Glutamatergic neuron (in vitro differentiated cells): ENCODE results near the gene WDR88. TPM values are rescaled to one million over a fixed set of nuclear protein-coding genes. Genes with fewer than 3 reads are reported as not detected.
A peak's percentile ranks its signal among the peaks of the same experiment; 100 is the strongest.

Experiments used
- DNase-seq: peaks from one replicate; pipeline ENCODE4 v3.0.0; 2022
- H3K27ac Mint-ChIP-seq: one replicate; pipeline ENCODE4 v1.8.0; 2020; ENCODE audit warnings: mild to moderate bottlenecking, mixed read lengths, inconsistent platforms; ENCODE audit not compliant: unreplicated experiment
- H3K27me3 Mint-ChIP-seq: one replicate; pipeline ENCODE4 v1.8.0; 2020; ENCODE audit warnings: mild to moderate bottlenecking, moderate library complexity, mixed read lengths, inconsistent platforms; ENCODE audit not compliant: unreplicated experiment
- H3K36me3 Mint-ChIP-seq: one replicate; pipeline ENCODE4 v1.8.0; 2020; ENCODE audit warnings: mild to moderate bottlenecking, mixed read lengths, inconsistent platforms; ENCODE audit not compliant: unreplicated experiment
- H3K4me1 Mint-ChIP-seq: one replicate; pipeline ENCODE4 v1.8.0; 2020; ENCODE audit warnings: mild to moderate bottlenecking, low read depth, mixed read lengths, inconsistent platforms; ENCODE audit not compliant: unreplicated experiment
- H3K4me3 Mint-ChIP-seq: one replicate; pipeline ENCODE4 v1.8.0; 2020; ENCODE audit warnings: mild to moderate bottlenecking, mixed read lengths, inconsistent platforms; ENCODE audit not compliant: unreplicated experiment
- H3K9me3 Mint-ChIP-seq: one replicate; pipeline ENCODE4 v1.8.0; 2020; ENCODE audit warnings: mild to moderate bottlenecking, moderate library complexity, mixed read lengths, inconsistent platforms; ENCODE audit not compliant: unreplicated experiment
- CTCF ChIP-seq: fragments of 200-600 bp; sonication (generic); IDR thresholded peaks from one replicate; pipeline ENCODE4 v1.5.0; 2021; ENCODE audit not compliant: partially characterized antibody, unreplicated experiment
- long read RNA-seq: library from polyadenylated mRNA; unstranded; transcript quantifications from one replicate; pipeline ENCODE4 v2.0.0, GENCODE V29; 2020; ENCODE audit not compliant: unreplicated experiment
- total RNA-seq: library from RNA; stranded (reverse); fragmentation: NEBNext Ultra II Directional; extraction: Animal tissue kit (Norgen Biotek cat#: 25700); gene quantifications from one replicate; pipeline ENCODE4 v1.2.1, GENCODE V29; 2021; ENCODE audit not compliant: unreplicated experiment

WDR88 gene
- not detected for total RNA-seq
- long read RNA-seq, partial matches to known transcripts = 1 of 1 reads
- long read RNA-seq, other reads (novel, unspliced or antisense) = 0 of 1 reads

- H3K9me3 Mint-ChIP-seq = no peaks in the 10 kb centered on the region
- DNase-seq = no peak
These were observed at the start of gene WDR88 for GRCh38 chr19:33132021-33132420. WDR88 (plus strand) TSS chr19:33132114; CDS start chr19:33132170, 56 bp downstream.

GRCh38 chr19:33085570-33086128 is 46.3 kb upstream of the WDR88 start:
- Mint-ChIP-seq H3K36me3 (no peaks in the 10 kb centered on the region), H3K27me3 (no peaks in the 10 kb centered on the region), H3K9me3 (peaks cover 5% of the 10 kb centered on the region), H3K4me1 (peaks cover 9% of the 10 kb centered on the region), H3K27ac (no peak overlapping the region), H3K4me3 (no peak overlapping the region)
- TF ChIP-seq CTCF = no peak
- no peak for DNase-seq

More at GRCh38 chr19:33132021-33132420, at the start of gene WDR88:
- Mint-ChIP-seq H3K4me1 (no peaks in the 10 kb centered on the region), H3K27ac (peak within 1 kb of the TSS; percentile 38), H3K36me3 (no peaks in the 10 kb centered on the region), H3K27me3 (peaks cover 2% of the 10 kb centered on the region), H3K4me3 (no peak within 1 kb of the TSS)
- TF ChIP-seq CTCF = no peak

GRCh38 chr19:33086955-33087354 is 45.0 kb upstream of the WDR88 start:
- Mint-ChIP-seq H3K27ac (no peak overlapping the region), H3K9me3 (no peaks in the 10 kb centered on the region), H3K27me3 (no peaks in the 10 kb centered on the region), H3K4me3 (no peak overlapping the region), H3K36me3 (no peaks in the 10 kb centered on the region), H3K4me1 (peaks cover 4% of the 10 kb centered on the region)
- no peak for TF ChIP-seq CTCF
- no peak for DNase-seq

GRCh38 chr19:33089010-33089409 is 42.9 kb upstream of the WDR88 start:
- DNase-seq = no peak
- Mint-ChIP-seq H3K9me3 (no peaks in the 10 kb centered on the region), H3K36me3 (no peaks in the 10 kb centered on the region), H3K27me3 (no peaks in the 10 kb centered on the region), H3K4me3 (no peak overlapping the region), H3K4me1 (peaks cover 3% of the 10 kb centered on the region), H3K27ac (no peak overlapping the region)
- TF ChIP-seq CTCF = no peak

GRCh38 chr19:33090179-33090578 is 41.7 kb upstream of the WDR88 start:
- DNase-seq = no peak
- Mint-ChIP-seq H3K9me3 (no peaks in the 10 kb centered on the region), H3K4me1 (peaks cover 3% of the 10 kb centered on the region), H3K36me3 (no peaks in the 10 kb centered on the region), H3K27me3 (no peaks in the 10 kb centered on the region), H3K27ac (no peak overlapping the region), H3K4me3 (no peak overlapping the region)
- no peak for TF ChIP-seq CTCF
